Measurements from ENCODE around the gene P2RY1. TPM values are rescaled to one million over a fixed set of nuclear protein-coding genes. Genes with fewer than 3 reads are reported as not detected.

Gene P2RY1
- total and polyA plus RNA-seq, 2 experiments from 2014 or later: 15.2 to 59.8 TPM

- TF ChIP-seq ZNF331 (CRISPR knock-in tag; IDR thresholded peaks at IDR 0.05; ENCODE audit: low read depth): no peak
- no peak for TF ChIP-seq NANOG (IDR thresholded peaks at IDR 0.05; ENCODE audit: borderline replicate concordance)
- no peak for TF ChIP-seq STAT1 (IDR thresholded peaks at IDR 0.05; ENCODE audit: unreplicated experiment)
Observed at GRCh38 chr3:152834776-152835600, at the start of gene P2RY1 (continued).

DNA sequence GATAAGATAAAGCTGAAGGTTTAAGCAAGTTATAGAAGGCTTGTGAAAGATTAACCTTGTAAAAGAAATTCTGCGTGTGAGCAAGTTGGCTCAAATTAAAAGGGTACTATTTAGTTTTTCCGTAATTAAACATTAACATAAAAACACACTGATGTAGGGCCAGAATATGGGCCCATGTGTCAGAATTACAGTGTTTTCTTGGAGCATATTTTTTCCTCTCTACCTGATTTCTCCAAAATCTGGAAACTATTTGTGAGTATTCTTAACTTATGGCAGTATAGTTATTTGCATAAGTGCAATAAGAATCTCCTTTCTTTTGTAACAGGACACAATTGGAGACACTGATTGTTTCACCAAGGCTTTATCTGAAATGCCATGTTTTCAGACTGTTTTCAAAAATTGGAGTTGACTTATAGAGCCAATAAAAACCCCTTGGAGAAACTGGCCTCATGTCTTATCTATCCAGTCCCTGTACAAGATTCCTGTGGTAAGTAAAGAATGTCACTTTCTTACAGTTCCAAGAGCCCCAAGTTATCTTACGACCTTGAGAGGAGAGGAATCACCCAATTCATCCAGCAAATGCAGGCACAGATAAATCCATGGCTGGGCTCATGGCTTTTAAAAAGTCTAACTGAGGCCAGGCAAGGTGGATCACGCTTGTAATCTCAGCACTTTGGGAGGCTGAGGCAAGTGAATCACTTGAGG lies 47.8 kb upstream of the P2RY1 start:
- H4K20me1 ChIP-seq (replicated peaks; ENCODE audit: insufficient read depth): no peaks in the 10 kb centered on the region
- no peak overlapping the region for H3K4me3 ChIP-seq
- no peak overlapping the region for H3K27ac ChIP-seq (ENCODE audit: low read depth)
- Mint-ChIP-seq H3K27me3 (ENCODE audit: insufficient read depth, low read depth, poor library complexity) (no peaks in the 10 kb centered on the region), H3K9me3 (peaks cover 35% of the 10 kb centered on the region), H3K36me3 (ENCODE audit: low read depth) (peaks cover 26% of the 10 kb centered on the region; the same call in 2 of the 3 replicates), H3K27ac (no peak overlapping the region), H3K4me3 (no peak overlapping the region), H3K4me1 (no peaks in the 10 kb centered on the region; the same call in 2 of the 3 replicates)
- H3K27me3 ChIP-seq (ENCODE audit: insufficient read depth): no peaks in the 10 kb centered on the region
- TF ChIP-seq, protein P1, sequence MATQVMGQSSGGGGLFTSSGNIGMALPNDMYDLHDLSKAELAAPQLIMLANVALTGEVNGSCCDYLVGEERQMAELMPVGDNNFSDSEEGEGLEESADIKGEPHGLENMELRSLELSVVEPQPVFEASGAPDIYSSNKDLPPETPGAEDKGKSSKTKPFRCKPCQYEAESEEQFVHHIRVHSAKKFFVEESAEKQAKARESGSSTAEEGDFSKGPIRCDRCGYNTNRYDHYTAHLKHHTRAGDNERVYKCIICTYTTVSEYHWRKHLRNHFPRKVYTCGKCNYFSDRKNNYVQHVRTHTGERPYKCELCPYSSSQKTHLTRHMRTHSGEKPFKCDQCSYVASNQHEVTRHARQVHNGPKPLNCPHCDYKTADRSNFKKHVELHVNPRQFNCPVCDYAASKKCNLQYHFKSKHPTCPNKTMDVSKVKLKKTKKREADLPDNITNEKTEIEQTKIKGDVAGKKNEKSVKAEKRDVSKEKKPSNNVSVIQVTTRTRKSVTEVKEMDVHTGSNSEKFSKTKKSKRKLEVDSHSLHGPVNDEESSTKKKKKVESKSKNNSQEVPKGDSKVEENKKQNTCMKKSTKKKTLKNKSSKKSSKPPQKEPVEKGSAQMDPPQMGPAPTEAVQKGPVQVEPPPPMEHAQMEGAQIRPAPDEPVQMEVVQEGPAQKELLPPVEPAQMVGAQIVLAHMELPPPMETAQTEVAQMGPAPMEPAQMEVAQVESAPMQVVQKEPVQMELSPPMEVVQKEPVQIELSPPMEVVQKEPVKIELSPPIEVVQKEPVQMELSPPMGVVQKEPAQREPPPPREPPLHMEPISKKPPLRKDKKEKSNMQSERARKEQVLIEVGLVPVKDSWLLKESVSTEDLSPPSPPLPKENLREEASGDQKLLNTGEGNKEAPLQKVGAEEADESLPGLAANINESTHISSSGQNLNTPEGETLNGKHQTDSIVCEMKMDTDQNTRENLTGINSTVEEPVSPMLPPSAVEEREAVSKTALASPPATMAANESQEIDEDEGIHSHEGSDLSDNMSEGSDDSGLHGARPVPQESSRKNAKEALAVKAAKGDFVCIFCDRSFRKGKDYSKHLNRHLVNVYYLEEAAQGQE (IDR thresholded peaks at IDR 0.05; ENCODE audit: unreplicated experiment): no peak
- TF ChIP-seq NANOG (IDR thresholded peaks at IDR 0.05; ENCODE audit: borderline replicate concordance) (no peak), CREB1 (CRISPR knock-in tag; IDR thresholded peaks at IDR 0.05; ENCODE audit: low read depth) (no peak)
- TF ChIP-seq, protein P2, sequence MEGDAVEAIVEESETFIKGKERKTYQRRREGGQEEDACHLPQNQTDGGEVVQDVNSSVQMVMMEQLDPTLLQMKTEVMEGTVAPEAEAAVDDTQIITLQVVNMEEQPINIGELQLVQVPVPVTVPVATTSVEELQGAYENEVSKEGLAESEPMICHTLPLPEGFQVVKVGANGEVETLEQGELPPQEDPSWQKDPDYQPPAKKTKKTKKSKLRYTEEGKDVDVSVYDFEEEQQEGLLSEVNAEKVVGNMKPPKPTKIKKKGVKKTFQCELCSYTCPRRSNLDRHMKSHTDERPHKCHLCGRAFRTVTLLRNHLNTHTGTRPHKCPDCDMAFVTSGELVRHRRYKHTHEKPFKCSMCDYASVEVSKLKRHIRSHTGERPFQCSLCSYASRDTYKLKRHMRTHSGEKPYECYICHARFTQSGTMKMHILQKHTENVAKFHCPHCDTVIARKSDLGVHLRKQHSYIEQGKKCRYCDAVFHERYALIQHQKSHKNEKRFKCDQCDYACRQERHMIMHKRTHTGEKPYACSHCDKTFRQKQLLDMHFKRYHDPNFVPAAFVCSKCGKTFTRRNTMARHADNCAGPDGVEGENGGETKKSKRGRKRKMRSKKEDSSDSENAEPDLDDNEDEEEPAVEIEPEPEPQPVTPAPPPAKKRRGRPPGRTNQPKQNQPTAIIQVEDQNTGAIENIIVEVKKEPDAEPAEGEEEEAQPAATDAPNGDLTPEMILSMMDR (conservative IDR thresholded peaks at IDR 0.05; ENCODE audit: low read depth in 2 of 2): no peak
- TF ChIP-seq, protein P3, sequence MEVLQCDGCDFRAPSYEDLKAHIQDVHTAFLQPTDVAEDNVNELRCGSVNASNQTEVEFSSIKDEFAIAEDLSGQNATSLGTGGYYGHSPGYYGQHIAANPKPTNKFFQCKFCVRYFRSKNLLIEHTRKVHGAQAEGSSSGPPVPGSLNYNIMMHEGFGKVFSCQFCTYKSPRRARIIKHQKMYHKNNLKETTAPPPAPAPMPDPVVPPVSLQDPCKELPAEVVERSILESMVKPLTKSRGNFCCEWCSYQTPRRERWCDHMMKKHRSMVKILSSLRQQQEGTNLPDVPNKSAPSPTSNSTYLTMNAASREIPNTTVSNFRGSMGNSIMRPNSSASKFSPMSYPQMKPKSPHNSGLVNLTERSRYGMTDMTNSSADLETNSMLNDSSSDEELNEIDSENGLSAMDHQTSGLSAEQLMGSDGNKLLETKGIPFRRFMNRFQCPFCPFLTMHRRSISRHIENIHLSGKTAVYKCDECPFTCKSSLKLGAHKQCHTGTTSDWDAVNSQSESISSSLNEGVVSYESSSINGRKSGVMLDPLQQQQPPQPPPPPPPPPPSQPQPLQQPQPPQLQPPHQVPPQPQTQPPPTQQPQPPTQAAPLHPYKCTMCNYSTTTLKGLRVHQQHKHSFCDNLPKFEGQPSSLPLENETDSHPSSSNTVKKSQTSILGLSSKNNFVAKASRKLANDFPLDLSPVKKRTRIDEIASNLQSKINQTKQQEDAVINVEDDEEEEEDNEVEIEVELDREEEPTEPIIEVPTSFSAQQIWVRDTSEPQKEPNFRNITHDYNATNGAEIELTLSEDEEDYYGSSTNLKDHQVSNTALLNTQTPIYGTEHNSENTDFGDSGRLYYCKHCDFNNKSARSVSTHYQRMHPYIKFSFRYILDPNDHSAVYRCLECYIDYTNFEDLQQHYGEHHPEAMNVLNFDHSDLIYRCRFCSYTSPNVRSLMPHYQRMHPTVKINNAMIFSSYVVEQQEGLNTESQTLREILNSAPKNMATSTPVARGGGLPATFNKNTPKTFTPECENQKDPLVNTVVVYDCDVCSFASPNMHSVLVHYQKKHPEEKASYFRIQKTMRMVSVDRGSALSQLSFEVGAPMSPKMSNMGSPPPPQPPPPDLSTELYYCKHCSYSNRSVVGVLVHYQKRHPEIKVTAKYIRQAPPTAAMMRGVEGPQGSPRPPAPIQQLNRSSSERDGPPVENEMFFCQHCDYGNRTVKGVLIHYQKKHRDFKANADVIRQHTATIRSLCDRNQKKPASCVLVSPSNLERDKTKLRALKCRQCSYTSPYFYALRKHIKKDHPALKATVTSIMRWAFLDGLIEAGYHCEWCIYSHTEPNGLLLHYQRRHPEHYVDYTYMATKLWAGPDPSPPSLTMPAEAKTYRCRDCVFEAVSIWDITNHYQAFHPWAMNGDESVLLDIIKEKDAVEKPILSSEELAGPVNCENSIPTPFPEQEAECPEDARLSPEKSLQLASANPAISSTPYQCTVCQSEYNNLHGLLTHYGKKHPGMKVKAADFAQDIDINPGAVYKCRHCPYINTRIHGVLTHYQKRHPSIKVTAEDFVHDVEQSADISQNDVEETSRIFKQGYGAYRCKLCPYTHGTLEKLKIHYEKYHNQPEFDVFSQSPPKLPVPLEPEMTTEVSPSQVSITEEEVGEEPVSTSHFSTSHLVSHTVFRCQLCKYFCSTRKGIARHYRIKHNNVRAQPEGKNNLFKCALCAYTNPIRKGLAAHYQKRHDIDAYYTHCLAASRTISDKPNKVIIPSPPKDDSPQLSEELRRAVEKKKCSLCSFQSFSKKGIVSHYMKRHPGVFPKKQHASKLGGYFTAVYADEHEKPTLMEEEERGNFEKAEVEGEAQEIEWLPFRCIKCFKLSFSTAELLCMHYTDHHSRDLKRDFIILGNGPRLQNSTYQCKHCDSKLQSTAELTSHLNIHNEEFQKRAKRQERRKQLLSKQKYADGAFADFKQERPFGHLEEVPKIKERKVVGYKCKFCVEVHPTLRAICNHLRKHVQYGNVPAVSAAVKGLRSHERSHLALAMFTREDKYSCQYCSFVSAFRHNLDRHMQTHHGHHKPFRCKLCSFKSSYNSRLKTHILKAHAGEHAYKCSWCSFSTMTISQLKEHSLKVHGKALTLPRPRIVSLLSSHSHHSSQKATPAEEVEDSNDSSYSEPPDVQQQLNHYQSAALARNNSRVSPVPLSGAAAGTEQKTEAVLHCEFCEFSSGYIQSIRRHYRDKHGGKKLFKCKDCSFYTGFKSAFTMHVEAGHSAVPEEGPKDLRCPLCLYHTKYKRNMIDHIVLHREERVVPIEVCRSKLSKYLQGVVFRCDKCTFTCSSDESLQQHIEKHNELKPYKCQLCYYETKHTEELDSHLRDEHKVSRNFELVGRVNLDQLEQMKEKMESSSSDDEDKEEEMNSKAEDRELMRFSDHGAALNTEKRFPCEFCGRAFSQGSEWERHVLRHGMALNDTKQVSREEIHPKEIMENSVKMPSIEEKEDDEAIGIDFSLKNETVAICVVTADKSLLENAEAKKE (CRISPR knock-in tag; IDR thresholded peaks at IDR 0.05): no peak
- no peaks in the 10 kb centered on the region for H3F3A ChIP-seq (replicated peaks; ENCODE audit: low read depth)
- H3K79me2 ChIP-seq (replicated peaks; ENCODE audit: insufficient read depth): no peaks in the 10 kb centered on the region
- no peak overlapping the region for H2AFZ ChIP-seq
- ATAC-seq (no peak), DNase-seq (ENCODE audit: low spot score) (no peak)
- H3K36me3 ChIP-seq (ENCODE audit: insufficient read depth): peaks cover 11% of the 10 kb centered on the region; the same call in 1 of the 2 replicates
- H3K9me2 ChIP-seq (ENCODE audit: insufficient read depth): peaks cover 6% of the 10 kb centered on the region
- H3K4me2 ChIP-seq: no peak overlapping the region
- H3K4me1 ChIP-seq (ENCODE audit: insufficient read depth): peaks cover 10% of the 10 kb centered on the region

Data from GM23338 (cell line).